BJ (cell line): ENCODE measurements around the gene DPYD. TPM values are rescaled to one million over a fixed set of nuclear protein-coding genes. Genes with fewer than 3 reads are reported as not detected.
"Not testable (repeated sequence)": the region's sequence is repeated elsewhere in the genome, so short reads cannot be mapped to it uniquely, and the experiment has no call there.

Source experiments
- CTCF ChIA-PET: fragments of 350-600 bp; formaldehyde crosslinking; extraction: SDS; loops from one replicate; lab custom pipeline; 2021; ENCODE audit warnings: antibody characterized with exemption, inconsistent platforms; lab: Yijun Ruan, JAX
- POLR2A ChIA-PET: fragments of 300-600 bp; sonication (Branson Sonifier 250); formaldehyde crosslinking; extraction: SDS; loops from one replicate; lab custom pipeline; 2021; ENCODE audit warnings: antibody characterized with exemption; lab: Charles Lee
- DNase-seq: peaks from one replicate; pipeline ENCODE4 v3.0.0-alpha.2; 2011; ENCODE audit warnings: low read depth
- H3K27me3 ChIP-seq: 2 replicates; pipeline ENCODE4 v1.6.0; 2011; ENCODE audit warnings: low read length; ENCODE audit not compliant: control insufficient read depth, insufficient read depth
- H3K36me3 ChIP-seq: 2 replicates; pipeline ENCODE4 v1.5.1; 2011; ENCODE audit warnings: low read length; ENCODE audit not compliant: control insufficient read depth, insufficient read depth
- H3K4me3 ChIP-seq: 2 replicates; pipeline ENCODE4 v1.5.1; 2011; ENCODE audit warnings: low read depth, mild to moderate bottlenecking, control low read depth, low read length
- CTCF ChIP-seq: IDR thresholded peaks from 2 replicates; pipeline ENCODE4 v1.5.1; 2011; ENCODE audit warnings: low read depth, mild to moderate bottlenecking, control low read depth, inconsistent platforms, low read length, moderate library complexity; ENCODE audit not compliant: insufficient read depth
- polyA plus RNA-seq: library from polyadenylated mRNA; depleted of rRNA; stranded (reverse); fragments of >200 nt; gene quantifications from 2 replicates; pipeline ENCODE4 v1.2.3, GENCODE V29; 2011

The DPYD gene
- polyA plus RNA-seq, 1 experiment = 13.1 TPM

GRCh38 chr1:97238816-97239215 lies 682.0 kb downstream of the DPYD start:
- ChIA-PET POLR2A (no interaction called here), CTCF (no interaction called here)
- Histone ChIP-seq H3K4me3 (no peak overlapping the region), H3K27me3 (no peaks in the 10 kb centered on the region), H3K36me3 (no peaks in the 10 kb centered on the region)
- DNase-seq = no peak
- no peak for TF ChIP-seq CTCF

- POLR2A ChIA-PET = not testable (repeated sequence)
- CTCF ChIA-PET = interaction anchor here (0.8 to 1.5 kb wide), 2 partner anchors 13 to 37 kb away, joined by 3 read pairs; no protein-coding TSS in a partner anchor
These were observed 689.5 kb downstream of the DPYD start for GRCh38 chr1:97231354-97231753.

GRCh38 chr1:97212671-97213070 lies 708.2 kb downstream of the DPYD start:
- ChIA-PET POLR2A (no interaction called here), CTCF (no interaction called here)
- TF ChIP-seq CTCF = no peak
- no peak for DNase-seq
- H3K27me3 ChIP-seq = no peaks in the 10 kb centered on the region
- H3K4me3 ChIP-seq = no peak overlapping the region
- no peaks in the 10 kb centered on the region for H3K36me3 ChIP-seq

More at GRCh38 chr1:97231354-97231753, 689.5 kb downstream of the DPYD start:
- not testable (repeated sequence) for DNase-seq, H3K4me3 ChIP-seq, H3K36me3 ChIP-seq, H3K27me3 ChIP-seq

- ChIA-PET POLR2A (no interaction called here), CTCF (interaction anchor here (2.4 kb wide), 1 partner anchor 34 kb away, joined by 7 read pairs; no protein-coding TSS in a partner anchor)
- TF ChIP-seq CTCF = no peak
- DNase-seq = no peak
- Histone ChIP-seq H3K36me3 (no peaks in the 10 kb centered on the region), H3K27me3 (no peaks in the 10 kb centered on the region), H3K4me3 (no peak overlapping the region)
These were observed 710.5 kb downstream of the DPYD start for GRCh38 chr1:97210307-97210706.

- POLR2A ChIA-PET = no interaction called here
- no peak for DNase-seq
- Histone ChIP-seq H3K4me3 (no peak overlapping the region), H3K36me3 (no peaks in the 10 kb centered on the region), H3K27me3 (no peaks in the 10 kb centered on the region)
- no peak for TF ChIP-seq CTCF
- CTCF ChIA-PET = interaction anchor here (0.8 to 2.4 kb wide), 3 partner anchors 9 to 35 kb away, joined by 3 to 7 read pairs (median 4); no protein-coding TSS in a partner anchor
These were observed 711.4 kb downstream of the DPYD start for GRCh38 chr1:97209381-97209957.

GRCh38 chr1:97207868-97208267 lies 713.0 kb downstream of the DPYD start:
- Histone ChIP-seq H3K36me3 (no peaks in the 10 kb centered on the region), H3K4me3 (no peak overlapping the region), H3K27me3 (no peaks in the 10 kb centered on the region)
- DNase-seq = no peak
- POLR2A ChIA-PET = no interaction called here
- no peak for TF ChIP-seq CTCF
- CTCF ChIA-PET = no interaction called here
